ENCODE results near the gene GJB5. TPM values are rescaled to one million over a fixed set of nuclear protein-coding genes. Genes with fewer than 3 reads are reported as not detected.
"Not testable (repeated sequence)": the region's sequence is repeated elsewhere in the genome, so short reads cannot be mapped to it uniquely, and the experiment has no call there.

GJB5 gene
- polyA plus RNA-seq, 1 of the 3 experiments (the other 2 are of a cell fraction), result not detected

- POLR2A ChIA-PET, result no interaction called here
Measured at GRCh38 chr1:34771573-34772371, 16.9 kb downstream of the GJB5 start.

GRCh38 chr1:34773114-34773513 is 18.3 kb downstream of the GJB5 start:
- H3K27me3 ChIP-seq (ENCODE audit: insufficient read depth); H3K79me2 ChIP-seq (ENCODE audit: insufficient read depth); H3K9ac ChIP-seq; H3K9me2 ChIP-seq; H4K20me1 ChIP-seq (ENCODE audit: insufficient read depth); DNase-seq; POLR2A ChIA-PET; H3F3A ChIP-seq (replicated peaks; ENCODE audit: insufficient read depth); H3K4me3 ChIP-seq (ENCODE audit: low read depth in 2 of 2, low read length in 1 of 2); H3K4me2 ChIP-seq; H3K27ac ChIP-seq (ENCODE audit: low read depth in 2 of 2, low read length in 1 of 2); H3K4me1 ChIP-seq (ENCODE audit: control insufficient read depth in 1 of 2, insufficient read depth in 2 of 2, low read depth in 1 of 2, low read length in 1 of 2); H3K9me3 ChIP-seq; H2AFZ ChIP-seq (ENCODE audit: low read depth); H3K36me3 ChIP-seq (replicated peaks in 1 of 2; ENCODE audit: control insufficient read depth in 1 of 2, insufficient read depth in 2 of 2, low read length in 1 of 2): not testable (repeated sequence)
- WGBS (ENCODE audit: low lambda C conversion rate), result 64% methylated on average over 4 of the region's 4 CpGs
- CTCF ChIA-PET, result interaction anchor here (1.6 to 1.8 kb wide), 2 partner anchors 13 to 80 kb away, joined by 4 to 7 read pairs; no protein-coding TSS in a partner anchor

More at GRCh38 chr1:34771573-34772371, 16.9 kb downstream of the GJB5 start:
- H3K79me2 ChIP-seq (ENCODE audit: insufficient read depth), result no peaks in the 10 kb centered on the region
- no peak overlapping the region for H3K4me2 ChIP-seq
- DNase-seq, result no peak
- H3K9me2 ChIP-seq, result no peaks in the 10 kb centered on the region
- H3K4me3 ChIP-seq (ENCODE audit: low read depth in 2 of 2, low read length in 1 of 2), result no peak overlapping the region
- no peak overlapping the region for H2AFZ ChIP-seq (ENCODE audit: low read depth)
- H3K9ac ChIP-seq, result no peak overlapping the region
- TF ChIP-seq JUND (IDR thresholded peaks at IDR 0.05), result no peak
- TF ChIP-seq YY1 (IDR thresholded peaks at IDR 0.05; ENCODE audit: low read depth), result no peak
- no peaks in the 10 kb centered on the region for H3K9me3 ChIP-seq
- H3K36me3 ChIP-seq (replicated peaks in 1 of 2; ENCODE audit: control insufficient read depth in 1 of 2, insufficient read depth in 2 of 2, low read length in 1 of 2), result no peaks in the 10 kb centered on the region
- no peak overlapping the region for H3K27ac ChIP-seq (ENCODE audit: low read depth in 2 of 2, low read length in 1 of 2)
- H3K4me1 ChIP-seq (ENCODE audit: control insufficient read depth in 1 of 2, insufficient read depth in 2 of 2, low read depth in 1 of 2, low read length in 1 of 2), result peaks cover 0 to 6% of the 10 kb centered on the region in 2 experiments; a peak in 1 of 4 replicates
- no peaks in the 10 kb centered on the region; the same call in 1 of the 2 replicates for H3K27me3 ChIP-seq (ENCODE audit: insufficient read depth)
- CTCF ChIA-PET, result interaction anchor here (0.7 to 2.2 kb wide), 5 partner anchors 9 to 81 kb away, joined by 3 to 7 read pairs (median 4); partner anchors contain the start of gene GJB3
- H4K20me1 ChIP-seq (ENCODE audit: insufficient read depth), result no peaks in the 10 kb centered on the region
- no peaks in the 10 kb centered on the region for H3F3A ChIP-seq (replicated peaks; ENCODE audit: insufficient read depth)
- 52% methylated on average over 16 of the region's 16 CpGs for whole genome bisulfite sequencing (ENCODE audit: low lambda C conversion rate)

- DNase-seq, result no peak
- H3K4me3 ChIP-seq (ENCODE audit: low read depth in 2 of 2, low read length in 1 of 2), result no peak overlapping the region
- no peaks in the 10 kb centered on the region for H3K36me3 ChIP-seq (replicated peaks in 1 of 2; ENCODE audit: control insufficient read depth in 1 of 2, insufficient read depth in 2 of 2, low read length in 1 of 2)
- no peaks in the 10 kb centered on the region for H3K79me2 ChIP-seq (ENCODE audit: insufficient read depth)
- TF ChIP-seq IRF3 (IDR thresholded peaks at IDR 0.05; ENCODE audit: low read depth, low read length), result no peak
- no peak for TF ChIP-seq MAX (IDR thresholded peaks at IDR 0.05; ENCODE audit: low read depth)
- TF ChIP-seq FOXJ3 (CRISPR knock-in tag; IDR thresholded peaks at IDR 0.05), result no peak
- TF ChIP-seq FOXM1 (IDR thresholded peaks at IDR 0.05; ENCODE audit: low read depth), result no peak
- TF ChIP-seq TEAD4 (IDR thresholded peaks at IDR 0.05; ENCODE audit: borderline replicate concordance, insufficient read depth), result no peak
- H3K9me2 ChIP-seq, result no peaks in the 10 kb centered on the region
- no peaks in the 10 kb centered on the region for H4K20me1 ChIP-seq (ENCODE audit: insufficient read depth)
- ChIA-PET POLR2A (no interaction called here), CTCF (interaction anchor here (1.8 kb wide), 1 partner anchor 11 kb away, joined by 4 read pairs; no protein-coding TSS in a partner anchor)
- no peak overlapping the region for H2AFZ ChIP-seq (ENCODE audit: low read depth)
- H3K9ac ChIP-seq, result no peak overlapping the region
- H3K27me3 ChIP-seq (ENCODE audit: insufficient read depth), result peaks cover 4% of the 10 kb centered on the region; the same call in 1 of the 2 replicates
- no peak overlapping the region for H3K4me2 ChIP-seq
- 47% methylated on average over 8 of the region's 8 CpGs for WGBS (ENCODE audit: low lambda C conversion rate)
- H3F3A ChIP-seq (replicated peaks; ENCODE audit: insufficient read depth), result no peaks in the 10 kb centered on the region
- H3K27ac ChIP-seq (ENCODE audit: low read depth in 2 of 2, low read length in 1 of 2), result no peak overlapping the region
- H3K4me1 ChIP-seq (ENCODE audit: control insufficient read depth in 1 of 2, insufficient read depth in 2 of 2, low read depth in 1 of 2, low read length in 1 of 2), result peaks cover 0 to 6% of the 10 kb centered on the region in 2 experiments; a peak in 1 of 4 replicates
- H3K9me3 ChIP-seq, result no peaks in the 10 kb centered on the region
Measured at GRCh38 chr1:34774957-34775356, 20.1 kb downstream of the GJB5 start.

Data from SK-N-SH (cell line).